CD14-positive monocyte (primary cell): ENCODE results near the gene CEACAM1. TPM values are rescaled to one million over a fixed set of nuclear protein-coding genes. Genes with fewer than 3 reads are reported as not detected.
A peak's percentile ranks its signal among the peaks of the same experiment; 100 is the strongest.
"Not testable (repeated sequence)": the region's sequence is repeated elsewhere in the genome, so short reads cannot be mapped to it uniquely, and the experiment has no call there.

ENCODE experiments used
- DNase-seq, 3 donors: peaks; one replicate each; pipeline ENCODE4 v3.0.0-alpha.2; 2011 to 2022
- H2AFZ ChIP-seq: 2 replicates; pipeline ENCODE4 v1.6.0; 2012; ENCODE audit warnings: mild to moderate bottlenecking, low read depth, low read length, inconsistent platforms; ENCODE audit not compliant: insufficient read depth, poor library complexity, severe bottlenecking
- H3K27ac ChIP-seq, 2 donors: 1 replicate in 1 of 2; 2 replicates in 1 of 2; pipeline ENCODE4 v1.5.1; 2012 to 2013; ENCODE audit warnings: low read length in 2 of 2, control low read depth in 1 of 2, inconsistent platforms in 1 of 2, low read depth in 1 of 2, mild to moderate bottlenecking in 1 of 2
- H3K27me3 ChIP-seq, 2 donors: one replicate each; pipeline versions ENCODE4 v1.6.0 to v1.6.1; 2011 to 2013; ENCODE audit warnings: low read length in 2 of 2; ENCODE audit not compliant: control insufficient read depth in 2 of 2, insufficient read depth in 2 of 2
- H3K36me3 ChIP-seq, 2 donors: replicated peaks in 1 of 2; 1 replicate in 1 of 2; 2 replicates in 1 of 2; pipeline versions ENCODE4 v1.5.1 to v1.6.1; 2012 to 2013; ENCODE audit warnings: low read length in 2 of 2, control low read depth in 1 of 2, inconsistent platforms in 1 of 2, mild to moderate bottlenecking in 1 of 2; ENCODE audit not compliant: insufficient read depth in 2 of 2, control insufficient read depth in 1 of 2
- H3K4me1 ChIP-seq, 2 donors: 1 replicate in 1 of 2; 2 replicates in 1 of 2; pipeline versions ENCODE4 v1.5.1 to v1.6.1; 2012 to 2013; ENCODE audit warnings: low read length in 2 of 2, control low read depth in 1 of 2, inconsistent platforms in 1 of 2, mild to moderate bottlenecking in 1 of 2, moderate library complexity in 1 of 2; ENCODE audit not compliant: insufficient read depth in 2 of 2, control insufficient read depth in 1 of 2
- H3K4me2 ChIP-seq: replicated peaks from 2 replicates; pipeline ENCODE3; 2012; ENCODE audit warnings: low read length, moderate library complexity, mild to moderate bottlenecking; ENCODE audit not compliant: poor library complexity, severe bottlenecking; ENCODE audit errors: extremely low read depth
- H3K4me3 ChIP-seq, 3 experiments: fragments of 200-600 bp in 1 of 3; sonication (generic) in 1 of 3; replicated peaks in 1 of 3; 1 replicate in 2 of 3; 2 replicates in 1 of 3; pipeline ENCODE4 v1.5.1; 2011 to 2013; ENCODE audit warnings: low read length in 3 of 3, mild to moderate bottlenecking in 3 of 3, control low read depth in 2 of 3, low read depth in 2 of 3, inconsistent platforms in 1 of 3, moderate library complexity in 1 of 3
- H3K79me2 ChIP-seq: 2 replicates; pipeline ENCODE4 v1.6.0; 2012; ENCODE audit warnings: mild to moderate bottlenecking, control low read depth, inconsistent platforms, low read length, moderate library complexity; ENCODE audit not compliant: insufficient read depth
- H3K9ac ChIP-seq: 2 replicates; pipeline ENCODE4 v1.6.0; 2017; ENCODE audit warnings: low read length, mild to moderate bottlenecking; ENCODE audit not compliant: insufficient read depth, poor library complexity, severe bottlenecking
- H3K9me3 ChIP-seq, 2 donors: replicated peaks in 1 of 2; 1 replicate in 1 of 2; 2 replicates in 1 of 2; pipeline versions ENCODE4 v1.5.1 to v1.6.1; 2012 to 2013; ENCODE audit warnings: low read length in 2 of 2, control low read depth in 1 of 2; ENCODE audit not compliant: control insufficient read depth in 1 of 2, insufficient read depth in 1 of 2
- H4K20me1 ChIP-seq: 2 replicates; pipeline ENCODE4 v1.6.0; 2012; ENCODE audit warnings: mild to moderate bottlenecking, low read length, control low read depth, moderate library complexity; ENCODE audit not compliant: insufficient read depth
- H3K27ac Mint-ChIP-seq, 7 donors: one replicate each; pipeline ENCODE4 v1.8.0; 2020; ENCODE audit warnings: mild to moderate bottlenecking in 7 of 7, mixed read lengths in 7 of 7, moderate library complexity in 6 of 7, inconsistent platforms in 2 of 7
- H3K27me3 Mint-ChIP-seq, 3 donors: one replicate each; pipeline ENCODE4 v1.8.0; 2021 to 2022; ENCODE audit warnings: low read depth in 3 of 3, mild to moderate bottlenecking in 3 of 3, mixed read lengths in 3 of 3, moderate library complexity in 3 of 3, inconsistent platforms in 1 of 3
- H3K36me3 Mint-ChIP-seq, 2 donors: one replicate each; pipeline ENCODE4 v1.8.0; 2020; ENCODE audit warnings: mixed read lengths in 2 of 2, inconsistent platforms in 1 of 2, mild to moderate bottlenecking in 1 of 2
- H3K4me1 Mint-ChIP-seq: one replicate; pipeline ENCODE4 v1.8.0; 2020; ENCODE audit warnings: mild to moderate bottlenecking, mixed read lengths
- H3K4me3 Mint-ChIP-seq, 2 donors: one replicate each; pipeline ENCODE4 v1.8.0; 2020; ENCODE audit warnings: mild to moderate bottlenecking in 2 of 2, mixed read lengths in 2 of 2, moderate library complexity in 1 of 2
- H3K9me3 Mint-ChIP-seq, 7 donors: one replicate each; pipeline ENCODE4 v1.8.0; 2020 to 2022; ENCODE audit warnings: mixed read lengths in 7 of 7, mild to moderate bottlenecking in 6 of 7, moderate library complexity in 6 of 7, inconsistent platforms in 2 of 7
- CTCF ChIP-seq: fragments of 200-600 bp; IDR thresholded peaks from one replicate; pipeline ENCODE4 v1.8.0; 2022; ENCODE audit warnings: antibody characterized with exemption, mild to moderate bottlenecking
- WGBS: methylation state at CpG from one replicate; pipeline ENCODE4 v1.1.5; 2013; ENCODE audit warnings: missing lambda C conversion rate; ENCODE audit not compliant: insufficient coverage; 5-methylcytosine and 5-hydroxymethylcytosine counted together
- intact Hi-C, 2 donors: fragments of 100-400 bp; cut with micrococcal nuclease; formaldehyde crosslinking; loops; one replicate each; pipeline versions ENCODE4 v1.15.0 to v1.15.1; 2023
- polyA plus RNA-seq, 3 donors: library from polyadenylated mRNA; depleted of rRNA in 1 of 3; unstranded in 2 of 3; stranded (reverse) in 1 of 3; fragments of 300-500 nt in 2 of 3; fragments of >200 nt in 1 of 3; fragmentation: Illumina TruSeq in 2 of 3; gene quantifications; 1 replicate in 2 of 3; 2 replicates in 1 of 3; pipeline ENCODE4 v1.2.3, GENCODE V29; 2012 to 2021

The CEACAM1 gene
- polyA plus RNA-seq, 3 donors = 0.09 to 0.40 (median 0.22) TPM

GRCh38 chr19:42552086-42553065 lies 24.1 kb upstream of the CEACAM1 start:
- H3K27me3 ChIP-seq = peaks cover 12 to 47% of the 10 kb centered on the region in 2 donors
- H3K4me3 ChIP-seq = no peak overlapping the region
- H3K9ac ChIP-seq = no peak overlapping the region
- peaks cover 58 to 83% (median 83%) of the 10 kb centered on the region in 3 donors for H3K27me3 Mint-ChIP-seq
- 93% methylated on average over 7 of the region's 8 CpGs for WGBS
- intact Hi-C loops = no loop called here
- peaks cover 44 to 46% of the 10 kb centered on the region in 2 donors for H3K4me1 ChIP-seq
- peak overlapping the region; percentile 73 for H3K4me2 ChIP-seq
- no peak overlapping the region for H2AFZ ChIP-seq
- no peak overlapping the region for H3K27ac ChIP-seq
- no peak for DNase-seq
- H3K4me3 Mint-ChIP-seq = peak overlapping the region in 1 of 2 donors; percentile 82
- H3K79me2 ChIP-seq = no peaks in the 10 kb centered on the region
- H3K4me1 Mint-ChIP-seq = peaks cover 49% of the 10 kb centered on the region
- H3K27ac Mint-ChIP-seq = peak overlapping the region in 3 of 7 donors; percentile 69 to 79 (median 73)
- no peak for TF ChIP-seq CTCF
- H3K36me3 Mint-ChIP-seq = peaks cover 9 to 11% of the 10 kb centered on the region in 2 donors
- peaks cover 4% of the 10 kb centered on the region for H4K20me1 ChIP-seq
- H3K36me3 ChIP-seq = no peaks in the 10 kb centered on the region
- H3K9me3 ChIP-seq = peaks cover 30 to 31% of the 10 kb centered on the region in 2 donors
- H3K9me3 Mint-ChIP-seq = peaks cover 20 to 50% (median 40%) of the 10 kb centered on the region in 7 donors

DNA sequence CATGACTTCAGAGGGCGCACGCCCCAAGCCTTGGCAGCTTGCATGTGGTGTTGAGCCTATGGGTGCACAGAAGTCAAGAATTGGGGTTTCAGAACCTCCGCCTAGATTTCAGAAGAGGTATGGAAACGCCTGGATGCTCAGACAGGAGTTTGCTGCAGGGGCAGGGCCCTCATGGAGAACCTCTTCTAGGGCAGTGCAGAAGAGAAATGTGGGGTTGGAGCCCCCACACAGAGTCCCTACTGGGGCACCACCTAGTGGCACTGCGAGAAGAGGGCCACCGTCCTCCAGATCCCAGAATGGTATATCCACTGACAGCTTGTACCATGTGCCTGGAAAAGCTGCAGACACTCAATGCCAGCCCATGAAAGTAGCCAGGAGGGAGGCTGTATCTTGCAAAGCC lies 22.2 kb upstream of the CEACAM1 start:
- Mint-ChIP-seq H3K9me3 (peaks cover 19 to 44% (median 38%) of the 10 kb centered on the region in 7 donors), H3K27me3 (peaks cover 67 to 82% (median 72%) of the 10 kb centered on the region in 3 donors), H3K36me3 (peaks cover 7 to 11% of the 10 kb centered on the region in 2 donors), H3K4me3 (peak overlapping the region in 1 of 2 donors; percentile 82), H3K4me1 (peaks cover 35% of the 10 kb centered on the region)
- DNase-seq, H4K20me1 ChIP-seq, H2AFZ ChIP-seq, H3K9ac ChIP-seq, H3K4me3 ChIP-seq, H3K27ac ChIP-seq, intact Hi-C loops, H3K36me3 ChIP-seq, H3K79me2 ChIP-seq, H3K4me2 ChIP-seq, H3K27ac Mint-ChIP-seq: not testable (repeated sequence)
- H3K4me1 ChIP-seq = peaks cover 33 to 34% of the 10 kb centered on the region in 2 donors
- H3K9me3 ChIP-seq = peaks cover 27 to 31% of the 10 kb centered on the region in 2 donors
- WGBS = 100% methylated on average over 4 of the region's 6 CpGs
- peaks cover 10 to 58% of the 10 kb centered on the region in 2 donors for H3K27me3 ChIP-seq

DNA sequence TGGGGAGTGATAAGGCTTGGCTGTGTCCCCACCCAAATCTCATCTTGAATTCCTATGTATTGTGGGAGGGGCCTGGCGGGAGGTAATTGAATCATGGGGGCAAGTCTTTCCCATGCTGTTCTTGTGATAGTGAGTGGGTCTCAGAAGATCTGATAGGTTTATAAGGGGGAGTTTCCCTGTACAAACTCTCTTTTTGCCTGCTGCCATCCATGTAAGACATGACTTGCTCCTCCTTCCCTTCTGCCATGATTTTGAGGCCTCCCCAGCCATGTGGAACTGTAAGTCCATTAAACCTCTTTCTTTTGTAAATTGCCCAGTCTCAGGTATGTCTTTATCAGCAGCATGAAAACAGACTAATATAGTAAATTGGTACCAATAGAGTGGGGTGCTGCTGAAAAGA lies 20.8 kb upstream of the CEACAM1 start:
- WGBS = no CpG with 5 or more reads among the region's 1 CpG
- peaks cover 27 to 31% of the 10 kb centered on the region in 2 donors for H3K9me3 ChIP-seq
- H3K27ac Mint-ChIP-seq, intact Hi-C loops, H3K9ac ChIP-seq, H3K4me2 ChIP-seq, H3K36me3 ChIP-seq, H3K4me3 ChIP-seq, H3K79me2 ChIP-seq, H4K20me1 ChIP-seq, DNase-seq, H2AFZ ChIP-seq, H3K27ac ChIP-seq: not testable (repeated sequence)
- H3K27me3 Mint-ChIP-seq = peaks cover 60 to 72% (median 60%) of the 10 kb centered on the region in 3 donors
- H3K9me3 Mint-ChIP-seq = peaks cover 19 to 44% (median 38%) of the 10 kb centered on the region in 7 donors
- peaks cover 19% of the 10 kb centered on the region in 2 donors for H3K4me1 ChIP-seq
- H3K4me1 Mint-ChIP-seq = peaks cover 21% of the 10 kb centered on the region
- peaks cover 7 to 11% of the 10 kb centered on the region in 2 donors for H3K36me3 Mint-ChIP-seq
- H3K27me3 ChIP-seq = peaks cover 10 to 59% of the 10 kb centered on the region in 2 donors
- H3K4me3 Mint-ChIP-seq = peak overlapping the region in 1 of 2 donors; percentile 68
